Neural cell (in vitro differentiated cells): Measurements from ENCODE around the gene ZBTB8A. TPM values are rescaled to one million over a fixed set of nuclear protein-coding genes. Genes with fewer than 3 reads are reported as not detected.

Experiments
- H2AFZ ChIP-seq: fragments of 200-600, 300-800 bp; sonication (generic), shearing (Covaris generic); 2 replicates; pipeline ENCODE4 v1.6.0; 2014; ENCODE audit warnings: low read depth, mild to moderate bottlenecking, antibody characterized with exemption, low read length, moderate library complexity
- H3F3A ChIP-seq: fragments of 200-600 bp; shearing (Covaris generic); 2 replicates; pipeline ENCODE4 v1.6.1; 2016; ENCODE audit warnings: mild to moderate bottlenecking, moderate library complexity, mixed read lengths, antibody characterized with exemption, low read length; ENCODE audit not compliant: insufficient read depth, poor library complexity, severe bottlenecking
- H3K27ac ChIP-seq: fragments of 200-600, 300-800 bp; sonication (generic), shearing (Covaris generic); 2 replicates; pipeline ENCODE4 v1.5.1; 2014; ENCODE audit warnings: mild to moderate bottlenecking, low read length, moderate library complexity
- H3K27me3 ChIP-seq: fragments of 300-800, 200-600 bp; sonication (generic), shearing (Covaris generic); 2 replicates; pipeline ENCODE4 v1.6.0; 2014; ENCODE audit warnings: mild to moderate bottlenecking, low read depth, low read length, moderate library complexity; ENCODE audit not compliant: insufficient read depth
- H3K36me3 ChIP-seq: fragments of 300-800, 200-600 bp; sonication (generic), shearing (Covaris generic); 2 replicates; pipeline ENCODE4 v1.5.1; 2014; ENCODE audit warnings: mild to moderate bottlenecking, antibody characterized with exemption, low read length, moderate library complexity; ENCODE audit not compliant: insufficient read depth
- H3K4me2 ChIP-seq: fragments of 300-800, 200-600 bp; sonication (generic), shearing (Covaris generic); 2 replicates; pipeline ENCODE4 v1.6.0; 2014; ENCODE audit warnings: mild to moderate bottlenecking, low read length
- H3K4me3 ChIP-seq: fragments of 300-800, 200-600 bp; sonication (generic), shearing (Covaris generic); 2 replicates; pipeline ENCODE4 v1.5.1; 2014; ENCODE audit warnings: mild to moderate bottlenecking, low read length, moderate library complexity
- H3K79me2 ChIP-seq: fragments of 200-600 bp; shearing (Covaris generic); replicated peaks from 2 replicates; pipeline ENCODE4 v1.6.0; 2014; ENCODE audit warnings: mild to moderate bottlenecking, low read length, moderate library complexity; ENCODE audit not compliant: insufficient read depth
- H3K9ac ChIP-seq: fragments of 300-800, 200-600 bp; sonication (generic), shearing (Covaris generic); 2 replicates; pipeline ENCODE4 v1.6.1; 2016; ENCODE audit warnings: mild to moderate bottlenecking, low read length, mixed read lengths
- H3K9me2 ChIP-seq: fragments of 200-600 bp; shearing (Covaris generic); 2 replicates; pipeline ENCODE4 v1.6.1; 2016; ENCODE audit warnings: mild to moderate bottlenecking, low read length, mixed read lengths; ENCODE audit not compliant: insufficient read depth
- H3K9me3 ChIP-seq: fragments of 200-600, 300-800 bp; sonication (generic), shearing (Covaris generic); 2 replicates; pipeline ENCODE4 v1.6.1; 2016; ENCODE audit warnings: mild to moderate bottlenecking, mixed run types, low read length, moderate library complexity, mixed read lengths
- H4K20me1 ChIP-seq: fragments of 200-600 bp; shearing (Covaris generic); 2 replicates; pipeline ENCODE4 v1.6.1; 2016; ENCODE audit warnings: mild to moderate bottlenecking, mixed run types; ENCODE audit not compliant: insufficient read depth
- EP300 ChIP-seq: fragments of 450-650 bp; conservative IDR thresholded peaks from 2 replicates; pipeline ENCODE4 v1.6.1; 2014; ENCODE audit warnings: antibody characterized with exemption, mild to moderate bottlenecking, moderate library complexity; ENCODE audit not compliant: poor library complexity, severe bottlenecking
- EZH2 ChIP-seq: fragments of 200-600, 300-800 bp; shearing (Covaris generic), sonication (generic); IDR thresholded peaks from 2 replicates; pipeline ENCODE4 v1.6.1; 2014; ENCODE audit warnings: antibody characterized with exemption, low read length, borderline replicate concordance, mild to moderate bottlenecking; ENCODE audit not compliant: insufficient read depth, poor library complexity, severe bottlenecking
- MXI1 ChIP-seq: fragments of 450-650 bp; conservative IDR thresholded peaks from 2 replicates; pipeline ENCODE4 v1.6.1; 2014; ENCODE audit warnings: antibody characterized with exemption, mild to moderate bottlenecking; ENCODE audit not compliant: poor library complexity, severe bottlenecking
- POLR2AphosphoS5 ChIP-seq: IDR thresholded peaks from 2 replicates; pipeline ENCODE4 v1.6.1; 2012
- RAD21 ChIP-seq: fragments of 450-650 bp; conservative IDR thresholded peaks from 2 replicates; pipeline ENCODE4 v1.6.1; 2014; ENCODE audit warnings: antibody characterized with exemption, mild to moderate bottlenecking, moderate library complexity
- SMC3 ChIP-seq: fragments of 450-650 bp; conservative IDR thresholded peaks from 2 replicates; pipeline ENCODE4 v1.6.1; 2014; ENCODE audit warnings: antibody characterized with exemption, mild to moderate bottlenecking, moderate library complexity; ENCODE audit not compliant: poor library complexity
- TAF1 ChIP-seq: IDR thresholded peaks from 2 replicates; pipeline ENCODE4 v1.6.1; 2012; ENCODE audit warnings: low read depth
- polyA minus RNA-seq: library from RNA; depleted of rRNA, polyadenylated mRNA; stranded (reverse); fragments of >200 nt; gene quantifications from 2 replicates; pipeline ENCODE4 v1.2.3, GENCODE V29; 2014
- polyA plus RNA-seq: library from polyadenylated mRNA; depleted of rRNA; stranded (reverse); fragments of >200 nt; gene quantifications from 2 replicates; pipeline ENCODE4 v1.2.3, GENCODE V29; 2014
- TF ChIP-seq, protein P1 (sequence below): IDR thresholded peaks from 2 replicates; pipeline ENCODE4 v1.6.1; 2012; ENCODE audit warnings: borderline replicate concordance
- TF ChIP-seq, protein P2 (sequence below): fragments of 450-650 bp; IDR thresholded peaks from 2 replicates; pipeline ENCODE4 v1.5.1; 2014; ENCODE audit warnings: antibody characterized with exemption, mild to moderate bottlenecking, moderate library complexity; ENCODE audit not compliant: poor library complexity, severe bottlenecking

The ZBTB8A gene
- polyA plus RNA-seq (6.9 and 10.1 TPM in 2 replicates), polyA minus RNA-seq (32.1 and 35.1 TPM in 2 replicates)

DNA sequence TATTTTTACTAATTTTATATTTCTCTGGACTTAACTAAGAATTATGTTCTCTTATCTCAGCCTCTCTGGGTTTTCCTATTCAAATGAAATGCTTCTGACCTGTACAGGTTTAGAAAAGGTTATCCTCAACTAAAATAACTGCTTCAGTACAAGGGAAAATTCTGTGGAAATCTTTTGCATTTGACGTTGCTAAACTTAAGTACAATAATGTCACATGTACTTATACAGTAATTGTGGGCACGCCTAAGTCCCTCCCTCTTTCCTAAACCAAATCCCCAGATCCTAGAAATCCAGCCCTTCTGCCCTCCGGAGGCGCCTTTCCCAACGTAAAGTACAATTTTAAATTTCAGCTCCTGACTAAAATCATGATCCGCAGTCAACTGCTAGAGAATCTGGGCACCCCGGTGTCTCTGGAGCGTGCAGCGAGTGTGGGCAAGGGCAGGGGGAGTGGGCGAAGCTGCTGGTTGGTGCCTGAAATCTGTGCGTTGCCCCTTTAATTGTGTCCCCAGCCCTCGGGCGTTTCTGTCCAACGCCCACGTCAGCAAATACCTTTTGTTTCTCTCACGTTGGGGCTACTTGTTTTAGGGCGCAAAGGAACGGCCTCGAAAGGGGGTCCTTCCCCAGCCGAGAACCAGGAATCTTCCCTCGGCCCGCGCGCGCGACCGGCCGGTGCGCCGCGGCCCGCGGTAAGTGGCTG, at the start of gene ZBTB8A:
TSS of gene ZBTB8A (plus strand) at position 541 of the 697 bp plus-strand sequence. CDS start 53,505 bp downstream, outside the sequence.
- no peaks in the 10 kb centered on the region for H3K27me3 ChIP-seq
- H3F3A ChIP-seq, result no peaks in the 10 kb centered on the region
- no peaks in the 10 kb centered on the region for H4K20me1 ChIP-seq
- peak within 1 kb of the TSS; percentile 76 for H2AFZ ChIP-seq
- no peaks in the 10 kb centered on the region for H3K9me3 ChIP-seq
- H3K4me3 ChIP-seq, result peak within 1 kb of the TSS; percentile 75
- peak within 1 kb of the TSS; percentile 75 for H3K27ac ChIP-seq
- H3K79me2 ChIP-seq, result peaks cover 24% of the 10 kb centered on the region
- peak within 1 kb of the TSS; percentile 74 for H3K9ac ChIP-seq
- peak within 1 kb of the TSS; percentile 77 for H3K4me2 ChIP-seq
- H3K36me3 ChIP-seq, result no peaks in the 10 kb centered on the region
- H3K9me2 ChIP-seq, result no peaks in the 10 kb centered on the region
- TF ChIP-seq TAF1, result peak; percentile 38
- no peak for TF ChIP-seq EZH2
- TF ChIP-seq, protein P1, sequence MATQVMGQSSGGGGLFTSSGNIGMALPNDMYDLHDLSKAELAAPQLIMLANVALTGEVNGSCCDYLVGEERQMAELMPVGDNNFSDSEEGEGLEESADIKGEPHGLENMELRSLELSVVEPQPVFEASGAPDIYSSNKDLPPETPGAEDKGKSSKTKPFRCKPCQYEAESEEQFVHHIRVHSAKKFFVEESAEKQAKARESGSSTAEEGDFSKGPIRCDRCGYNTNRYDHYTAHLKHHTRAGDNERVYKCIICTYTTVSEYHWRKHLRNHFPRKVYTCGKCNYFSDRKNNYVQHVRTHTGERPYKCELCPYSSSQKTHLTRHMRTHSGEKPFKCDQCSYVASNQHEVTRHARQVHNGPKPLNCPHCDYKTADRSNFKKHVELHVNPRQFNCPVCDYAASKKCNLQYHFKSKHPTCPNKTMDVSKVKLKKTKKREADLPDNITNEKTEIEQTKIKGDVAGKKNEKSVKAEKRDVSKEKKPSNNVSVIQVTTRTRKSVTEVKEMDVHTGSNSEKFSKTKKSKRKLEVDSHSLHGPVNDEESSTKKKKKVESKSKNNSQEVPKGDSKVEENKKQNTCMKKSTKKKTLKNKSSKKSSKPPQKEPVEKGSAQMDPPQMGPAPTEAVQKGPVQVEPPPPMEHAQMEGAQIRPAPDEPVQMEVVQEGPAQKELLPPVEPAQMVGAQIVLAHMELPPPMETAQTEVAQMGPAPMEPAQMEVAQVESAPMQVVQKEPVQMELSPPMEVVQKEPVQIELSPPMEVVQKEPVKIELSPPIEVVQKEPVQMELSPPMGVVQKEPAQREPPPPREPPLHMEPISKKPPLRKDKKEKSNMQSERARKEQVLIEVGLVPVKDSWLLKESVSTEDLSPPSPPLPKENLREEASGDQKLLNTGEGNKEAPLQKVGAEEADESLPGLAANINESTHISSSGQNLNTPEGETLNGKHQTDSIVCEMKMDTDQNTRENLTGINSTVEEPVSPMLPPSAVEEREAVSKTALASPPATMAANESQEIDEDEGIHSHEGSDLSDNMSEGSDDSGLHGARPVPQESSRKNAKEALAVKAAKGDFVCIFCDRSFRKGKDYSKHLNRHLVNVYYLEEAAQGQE, result no peak
- peak; percentile 46 for TF ChIP-seq POLR2AphosphoS5
- TF ChIP-seq, protein P2, sequence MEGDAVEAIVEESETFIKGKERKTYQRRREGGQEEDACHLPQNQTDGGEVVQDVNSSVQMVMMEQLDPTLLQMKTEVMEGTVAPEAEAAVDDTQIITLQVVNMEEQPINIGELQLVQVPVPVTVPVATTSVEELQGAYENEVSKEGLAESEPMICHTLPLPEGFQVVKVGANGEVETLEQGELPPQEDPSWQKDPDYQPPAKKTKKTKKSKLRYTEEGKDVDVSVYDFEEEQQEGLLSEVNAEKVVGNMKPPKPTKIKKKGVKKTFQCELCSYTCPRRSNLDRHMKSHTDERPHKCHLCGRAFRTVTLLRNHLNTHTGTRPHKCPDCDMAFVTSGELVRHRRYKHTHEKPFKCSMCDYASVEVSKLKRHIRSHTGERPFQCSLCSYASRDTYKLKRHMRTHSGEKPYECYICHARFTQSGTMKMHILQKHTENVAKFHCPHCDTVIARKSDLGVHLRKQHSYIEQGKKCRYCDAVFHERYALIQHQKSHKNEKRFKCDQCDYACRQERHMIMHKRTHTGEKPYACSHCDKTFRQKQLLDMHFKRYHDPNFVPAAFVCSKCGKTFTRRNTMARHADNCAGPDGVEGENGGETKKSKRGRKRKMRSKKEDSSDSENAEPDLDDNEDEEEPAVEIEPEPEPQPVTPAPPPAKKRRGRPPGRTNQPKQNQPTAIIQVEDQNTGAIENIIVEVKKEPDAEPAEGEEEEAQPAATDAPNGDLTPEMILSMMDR, result no peak
- no peak for TF ChIP-seq RAD21
- TF ChIP-seq MXI1, result peak; percentile 41
- TF ChIP-seq EP300, result no peak
- TF ChIP-seq SMC3, result no peak

DNA sequence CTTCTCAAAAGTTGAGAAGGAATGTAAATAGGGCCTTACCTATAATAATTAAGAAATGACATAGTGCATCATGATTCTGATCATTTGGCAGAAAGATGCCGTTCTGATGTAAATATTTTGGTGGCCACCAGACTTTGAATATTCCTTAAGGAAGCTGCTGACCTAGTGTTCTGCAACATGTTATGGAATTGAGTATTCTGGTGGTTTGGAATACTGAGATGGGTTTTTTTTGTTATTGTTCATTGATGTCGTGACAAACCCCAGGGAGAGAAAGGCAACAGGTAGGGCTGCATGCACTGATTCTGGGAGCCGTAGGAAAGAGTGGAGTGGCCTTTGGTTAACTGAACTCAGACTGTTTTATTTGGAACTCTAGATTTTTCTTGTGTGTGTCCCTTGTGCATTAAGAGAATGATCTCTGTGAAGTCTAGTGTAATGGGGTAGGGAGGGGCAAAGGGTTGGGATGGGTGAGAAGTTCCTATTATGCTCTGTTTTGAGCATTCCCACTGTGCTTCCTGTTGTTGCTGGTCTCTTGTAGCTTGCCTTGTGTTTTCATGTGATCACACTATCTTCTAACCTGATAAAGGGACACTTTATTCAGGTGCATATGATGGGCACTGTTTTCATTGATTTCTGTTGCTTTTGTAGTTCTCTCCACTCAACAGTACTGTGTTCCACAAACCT, 49.3 kb upstream of the ZBTB8A start:
- H2AFZ ChIP-seq, result no peak overlapping the region
- H4K20me1 ChIP-seq, result no peaks in the 10 kb centered on the region
- no peak overlapping the region for H3K4me3 ChIP-seq
- no peaks in the 10 kb centered on the region for H3F3A ChIP-seq
- TF ChIP-seq RAD21 (no peak), MXI1 (no peak), SMC3 (no peak), EP300 (no peak), EZH2 (no peak), TAF1 (no peak), POLR2AphosphoS5 (no peak)
- TF ChIP-seq, protein P2, result no peak
- TF ChIP-seq, protein P1, result no peak
- no peaks in the 10 kb centered on the region for H3K36me3 ChIP-seq
- H3K79me2 ChIP-seq, result no peaks in the 10 kb centered on the region
- no peaks in the 10 kb centered on the region for H3K9me2 ChIP-seq
- H3K9ac ChIP-seq, result no peak overlapping the region
- no peaks in the 10 kb centered on the region for H3K9me3 ChIP-seq
- no peak overlapping the region for H3K4me2 ChIP-seq
- H3K27ac ChIP-seq, result no peak overlapping the region
- H3K27me3 ChIP-seq, result no peaks in the 10 kb centered on the region
